SK-N-MC (cell line): ENCODE measurements around the gene DEF6.

ENCODE experiments used
- DNase-seq: peaks from one replicate; pipeline ENCODE4 v3.0.0-alpha.2; 2011; ENCODE audit warnings: low read depth, low spot score
- H3K27ac ChIP-seq: fragments of 200-600 bp; sonication (generic); 2 replicates; pipeline ENCODE4 v1.5.1; 2016; ENCODE audit warnings: mixed run types
- H3K36me3 ChIP-seq: fragments of 200-600 bp; sonication (generic); 2 replicates; pipeline ENCODE4 v1.6.1; 2017; ENCODE audit warnings: antibody characterized with exemption, low read length, mixed read lengths; ENCODE audit not compliant: insufficient read depth
- H3K4me3 ChIP-seq: fragments of 200-600 bp; sonication (generic); 2 replicates; pipeline ENCODE4 v1.5.1; 2016
- H3K9ac ChIP-seq: fragments of 200-600 bp; sonication (generic); 2 replicates; pipeline ENCODE4 v1.8.0; 2017; ENCODE audit warnings: mixed run types, mixed read lengths; ENCODE audit not compliant: insufficient read length
- H3K9me3 ChIP-seq: fragments of 200-600 bp; sonication (generic); 2 replicates; pipeline ENCODE4 v1.6.1; 2017; ENCODE audit warnings: low read depth, mild to moderate bottlenecking, antibody characterized with exemption, low read length, moderate library complexity, mixed read lengths
- EZH2 ChIP-seq: fragments of 200-600 bp; sonication (generic); IDR thresholded peaks from one replicate; pipeline ENCODE4 v1.6.1; 2017; ENCODE audit warnings: antibody characterized with exemption
- FOXP2 ChIP-seq: optimal IDR thresholded peaks from 2 replicates; pipeline ENCODE3; 2011; ENCODE audit warnings: mild to moderate bottlenecking, moderate library complexity; ENCODE audit not compliant: insufficient read depth; ENCODE audit errors: extremely low read length, control extremely low read depth
- POLR2AphosphoS5 ChIP-seq: IDR thresholded peaks from 2 replicates; pipeline ENCODE4 v1.6.1; 2012; ENCODE audit warnings: mild to moderate bottlenecking, low read depth, low read length, borderline replicate concordance

The DEF6 gene

DNA sequence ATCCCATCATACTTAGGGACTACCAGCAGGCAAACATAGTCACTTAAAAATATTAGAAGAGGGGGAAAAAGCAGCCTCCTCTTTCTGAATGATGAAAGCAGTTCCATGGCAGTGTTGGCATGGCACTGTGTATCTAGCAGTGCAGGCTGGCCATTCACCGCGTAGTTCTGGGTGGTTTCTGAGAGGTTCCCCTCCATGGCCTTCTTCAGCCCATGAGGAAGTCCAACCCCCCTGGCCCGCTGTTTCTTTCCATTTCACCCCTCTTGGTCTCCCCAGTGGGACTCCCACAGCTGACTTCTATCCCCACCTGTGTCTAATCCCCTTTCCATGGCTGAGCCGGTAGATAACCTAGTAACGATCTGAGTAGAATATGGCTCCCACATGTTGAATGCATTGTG lies 61.7 kb downstream of the DEF6 start:
- no peak for DNase-seq
- TF ChIP-seq POLR2AphosphoS5 (no peak), EZH2 (no peak), FOXP2 (no peak)
- Histone ChIP-seq H3K27ac (no peak overlapping the region), H3K9ac (no peak overlapping the region), H3K4me3 (no peak overlapping the region), H3K36me3 (no peaks in the 10 kb centered on the region), H3K9me3 (no peaks in the 10 kb centered on the region)

DNA sequence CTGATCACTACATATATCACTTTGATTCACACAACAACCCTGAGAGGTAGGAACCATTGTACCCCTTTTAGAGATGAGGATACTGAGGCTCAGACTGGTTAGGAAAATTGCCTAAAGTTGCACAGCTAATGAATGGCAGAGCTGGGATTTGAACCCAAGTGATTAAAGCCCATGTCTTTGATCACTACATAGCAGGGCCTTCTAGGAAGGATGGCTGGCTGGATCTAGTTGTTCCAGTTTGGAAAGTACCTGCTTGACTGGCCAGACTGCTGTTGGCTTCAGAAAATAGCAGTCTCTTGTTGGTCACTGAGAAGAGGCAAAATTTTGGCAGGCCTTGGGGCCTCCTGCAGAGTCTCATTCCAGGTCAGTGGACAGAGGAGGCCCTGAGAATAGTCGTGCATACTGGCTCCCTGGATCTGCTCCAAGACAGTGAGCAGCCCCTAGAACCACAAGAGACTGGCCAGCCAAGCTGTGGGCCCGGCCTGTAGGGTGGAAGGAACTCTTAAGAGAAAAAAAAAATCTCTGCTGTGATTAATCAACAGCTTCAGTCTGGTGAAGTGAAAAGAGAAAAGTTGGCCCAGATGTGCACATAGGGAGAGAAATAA lies 62.2 kb downstream of the DEF6 start:
- Histone ChIP-seq H3K36me3 (no peaks in the 10 kb centered on the region), H3K27ac (no peak overlapping the region), H3K4me3 (no peak overlapping the region), H3K9me3 (no peaks in the 10 kb centered on the region), H3K9ac (no peak overlapping the region)
- DNase-seq: no peak
- TF ChIP-seq POLR2AphosphoS5: no peak
- no peak for TF ChIP-seq FOXP2
- TF ChIP-seq EZH2: no peak

DNA sequence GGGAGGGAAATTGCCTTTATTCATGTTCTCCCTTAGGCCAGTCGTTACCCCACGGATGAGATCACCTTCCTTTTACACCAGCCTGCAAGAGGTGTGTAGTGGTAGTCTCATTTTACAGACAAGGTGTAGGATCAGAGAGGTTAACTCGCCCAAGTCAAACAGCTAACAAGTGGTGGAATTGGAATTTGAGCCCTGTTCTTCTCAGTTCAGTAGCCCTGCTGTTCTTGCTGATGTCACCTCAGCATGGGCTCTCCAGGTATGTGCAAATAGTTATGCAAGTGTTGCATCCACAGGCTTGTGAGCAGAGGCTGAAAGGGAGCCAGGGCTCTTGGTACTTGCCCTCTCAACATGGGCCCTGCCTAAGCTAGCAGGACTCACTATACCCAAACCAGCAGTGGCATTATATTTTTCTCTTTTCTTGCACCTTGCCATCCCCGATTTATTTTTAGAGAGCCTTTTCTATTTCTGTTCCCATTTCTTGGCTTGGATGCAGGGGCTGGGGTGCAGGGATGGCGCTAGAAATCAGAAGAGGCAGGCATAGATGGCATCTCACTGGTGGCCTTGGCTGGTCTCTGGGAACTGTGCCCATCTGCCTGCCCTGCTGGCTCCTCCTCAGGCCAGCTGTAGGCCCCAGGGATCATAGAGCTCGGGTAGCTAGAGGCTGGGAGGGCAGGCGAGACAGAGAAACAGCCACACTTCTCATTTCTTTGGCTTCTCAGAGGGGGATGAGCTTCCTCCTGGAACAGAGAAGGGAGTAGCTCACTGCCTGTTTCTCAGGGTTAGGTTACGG lies 62.9 kb downstream of the DEF6 start:
- no peak for TF ChIP-seq EZH2
- TF ChIP-seq POLR2AphosphoS5: no peak
- TF ChIP-seq FOXP2: no peak
- H3K27ac ChIP-seq: no peak overlapping the region
- no peak for DNase-seq
- no peak overlapping the region for H3K9ac ChIP-seq
- no peaks in the 10 kb centered on the region for H3K36me3 ChIP-seq
- H3K9me3 ChIP-seq: no peaks in the 10 kb centered on the region
- no peak overlapping the region for H3K4me3 ChIP-seq

DNA sequence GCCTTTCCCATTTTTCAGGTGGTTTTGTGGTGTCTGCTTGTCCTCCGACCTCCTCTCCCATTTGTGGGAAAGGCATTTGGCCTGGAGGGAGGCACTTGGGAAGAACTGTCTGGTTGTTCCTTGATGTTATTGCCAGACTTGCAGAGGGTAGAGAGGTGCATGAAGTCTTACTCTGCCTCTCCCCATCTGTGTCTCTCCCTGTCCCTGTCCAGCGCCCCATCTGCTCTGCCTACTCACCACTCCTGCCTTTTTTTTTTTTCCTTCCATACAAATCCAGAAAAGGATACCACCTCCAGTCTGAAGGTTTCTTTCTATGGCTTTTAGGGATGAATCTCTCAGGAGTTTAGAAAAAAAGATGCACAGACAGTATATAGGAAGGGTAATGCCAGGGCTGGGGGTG lies 64.6 kb downstream of the DEF6 start:
- TF ChIP-seq POLR2AphosphoS5: no peak
- no peak overlapping the region for H3K27ac ChIP-seq
- no peak for DNase-seq
- H3K4me3 ChIP-seq: no peak overlapping the region
- no peaks in the 10 kb centered on the region for H3K36me3 ChIP-seq
- no peak overlapping the region for H3K9ac ChIP-seq
- no peaks in the 10 kb centered on the region for H3K9me3 ChIP-seq

DNA sequence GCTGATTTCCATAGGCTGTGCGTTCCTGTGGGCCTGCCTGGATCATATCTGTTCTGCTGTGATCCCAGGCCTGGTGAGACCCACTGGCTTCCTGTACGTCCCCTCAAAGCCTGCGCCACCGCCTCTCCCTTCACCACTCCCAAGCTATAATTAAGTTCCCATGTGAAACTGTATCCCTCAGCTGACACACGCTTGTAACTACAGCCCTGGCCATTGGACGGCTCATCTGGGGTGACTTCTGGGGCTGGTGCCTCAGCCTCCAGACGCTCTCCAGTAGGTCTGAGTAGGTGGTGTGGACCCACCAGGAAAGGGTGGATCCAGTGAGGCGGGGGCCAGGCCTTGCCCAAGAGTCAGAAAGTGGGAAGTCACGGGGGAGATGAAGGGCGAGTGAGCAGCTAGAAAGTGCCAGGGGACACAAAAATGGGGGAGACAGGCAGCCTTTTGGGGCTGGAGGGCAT lies 65.7 kb downstream of the DEF6 start:
- Histone ChIP-seq H3K36me3 (no peaks in the 10 kb centered on the region), H3K27ac (no peak overlapping the region), H3K4me3 (no peak overlapping the region), H3K9me3 (no peaks in the 10 kb centered on the region), H3K9ac (no peak overlapping the region)
- TF ChIP-seq EZH2 (no peak), POLR2AphosphoS5 (peak; percentile 57; the same call in 1 of the 2 replicates), FOXP2 (no peak)
- no peak for DNase-seq

DNA sequence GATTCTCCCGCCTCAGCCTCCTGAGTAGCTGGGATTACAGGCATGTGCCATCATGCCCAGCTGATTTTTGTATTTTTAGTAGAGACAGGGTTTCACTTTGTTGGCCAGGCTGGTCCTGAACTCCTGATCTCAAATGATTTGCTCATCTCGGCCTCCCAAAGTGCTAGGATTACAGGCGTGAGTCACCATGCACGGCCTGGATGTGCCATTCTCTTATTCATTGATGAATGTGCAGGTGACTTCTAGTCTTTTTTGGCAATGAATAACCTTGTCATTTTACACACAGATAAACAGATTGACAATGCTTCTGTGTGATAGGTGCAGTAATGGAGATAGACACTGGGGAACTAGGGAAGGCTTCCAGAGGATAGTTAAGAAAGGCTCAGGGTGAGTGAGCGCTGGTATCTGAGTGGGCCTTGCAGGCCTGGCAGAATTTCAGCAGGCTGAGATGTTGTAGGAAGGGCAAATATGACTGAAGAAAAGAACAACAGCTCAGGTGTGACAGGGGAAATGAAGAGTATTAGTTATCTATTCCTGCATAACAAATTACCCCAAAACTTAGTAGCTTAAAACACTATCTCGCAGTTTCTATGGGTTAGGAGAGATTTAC lies 68.1 kb downstream of the DEF6 start:
- TF ChIP-seq EZH2 (no peak), POLR2AphosphoS5 (no peak), FOXP2 (no peak)
- Histone ChIP-seq H3K4me3 (no peak overlapping the region), H3K27ac (no peak overlapping the region), H3K36me3 (no peaks in the 10 kb centered on the region), H3K9me3 (no peaks in the 10 kb centered on the region), H3K9ac (no peak overlapping the region)
- no peak for DNase-seq

DNA sequence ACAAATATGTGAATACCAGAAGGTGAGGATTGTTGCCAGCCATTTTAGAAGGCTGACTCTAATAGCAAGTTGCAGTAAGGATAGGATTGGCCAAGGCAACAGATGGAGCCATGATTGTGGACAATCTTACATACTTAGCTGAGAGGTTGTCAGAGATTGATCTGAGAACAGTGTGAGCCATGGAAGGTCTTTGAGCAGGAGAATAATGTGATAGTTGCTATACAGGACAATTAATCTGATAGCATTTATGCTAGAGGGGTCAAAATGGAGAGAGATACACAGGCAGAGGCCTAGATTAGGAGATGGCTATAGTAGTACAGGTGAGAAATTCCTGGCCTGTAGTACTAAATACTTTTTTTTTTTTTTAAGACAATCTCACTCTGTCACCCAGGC lies 68.6 kb downstream of the DEF6 start:
- H3K27ac ChIP-seq: no peak overlapping the region
- H3K36me3 ChIP-seq: no peaks in the 10 kb centered on the region
- H3K9ac ChIP-seq: no peak overlapping the region
- no peaks in the 10 kb centered on the region for H3K9me3 ChIP-seq
- no peak overlapping the region for H3K4me3 ChIP-seq
- TF ChIP-seq POLR2AphosphoS5 (no peak), FOXP2 (no peak), EZH2 (no peak)
- DNase-seq: no peak

DNA sequence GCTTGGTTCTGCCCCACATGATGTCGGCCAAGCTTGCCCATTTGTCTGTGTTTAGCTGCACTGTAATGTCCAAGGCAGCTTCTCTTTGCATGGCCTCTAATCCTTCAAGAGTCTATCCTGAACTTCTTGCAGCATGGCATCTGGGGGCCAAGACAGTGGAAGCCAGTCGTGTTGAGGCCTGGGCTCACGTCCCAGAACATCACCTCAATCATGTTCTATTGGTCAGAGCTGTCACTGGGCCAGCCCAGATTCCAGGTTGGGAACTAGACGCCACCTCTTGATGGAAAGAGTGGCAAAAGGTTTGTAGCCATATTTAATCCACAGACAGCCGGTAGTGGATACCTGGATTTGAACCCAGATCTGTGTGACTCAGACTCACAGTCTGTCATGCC lies 70.0 kb downstream of the DEF6 start:
- H3K27ac ChIP-seq: no peak overlapping the region
- TF ChIP-seq FOXP2 (no peak), POLR2AphosphoS5 (no peak), EZH2 (no peak)

More for the DNA sequence above, 70.0 kb downstream of the DEF6 start:
- Histone ChIP-seq H3K9ac (no peak overlapping the region), H3K4me3 (no peak overlapping the region), H3K9me3 (no peaks in the 10 kb centered on the region), H3K36me3 (no peaks in the 10 kb centered on the region)
- no peak for DNase-seq
